HG03196 (cell line): Measurements from ENCODE around the gene FMN2.

ENCODE experiments used
- ATAC-seq: cut with Tn5 transposase; IDR thresholded peaks from one replicate; pipeline ENCODE4 v1.9.1; 2021; ENCODE audit not compliant: unreplicated experiment

The FMN2 gene

GRCh38 chr1:240478536-240478935 is 386.9 kb downstream of the FMN2 start:
- ATAC-seq = no peak

GRCh38 chr1:240484804-240485443 is 393.2 kb downstream of the FMN2 start:
- ATAC-seq = no peak

GRCh38 chr1:240486611-240487010 is 394.9 kb downstream of the FMN2 start:
- no peak for ATAC-seq

- ATAC-seq = no peak
These were observed 395.8 kb downstream of the FMN2 start for GRCh38 chr1:240487493-240487892.

- ATAC-seq = no peak
These were observed 399.5 kb downstream of the FMN2 start for GRCh38 chr1:240491156-240491555.

- no peak for ATAC-seq
These were observed 400.1 kb downstream of the FMN2 start for GRCh38 chr1:240491796-240492195.

GRCh38 chr1:240492832-240493440 is 401.3 kb downstream of the FMN2 start:
- ATAC-seq = no peak

GRCh38 chr1:240495601-240496000 is 403.9 kb downstream of the FMN2 start:
- no peak for ATAC-seq

- ATAC-seq = no peak
These were observed 404.7 kb downstream of the FMN2 start for GRCh38 chr1:240496356-240496755.

- ATAC-seq = no peak
These were observed 405.3 kb downstream of the FMN2 start for GRCh38 chr1:240496941-240497340.

- ATAC-seq = no peak
These were observed 406.2 kb downstream of the FMN2 start for GRCh38 chr1:240497908-240498307.

GRCh38 chr1:240498335-240498734 is 406.7 kb downstream of the FMN2 start:
- ATAC-seq = no peak

- ATAC-seq = no peak
These were observed 407.3 kb downstream of the FMN2 start for GRCh38 chr1:240499012-240499411.

GRCh38 chr1:240500647-240501046 is 409.0 kb downstream of the FMN2 start:
- no peak for ATAC-seq

- ATAC-seq = no peak
These were observed 409.4 kb downstream of the FMN2 start for GRCh38 chr1:240501115-240501514.

- no peak for ATAC-seq
These were observed 411.4 kb downstream of the FMN2 start for GRCh38 chr1:240503036-240503435.

GRCh38 chr1:240503558-240503957 is 411.9 kb downstream of the FMN2 start:
- ATAC-seq = no peak

- no peak for ATAC-seq
These were observed 414.5 kb downstream of the FMN2 start for GRCh38 chr1:240506176-240506575.

GRCh38 chr1:240508201-240508600 is 416.5 kb downstream of the FMN2 start:
- ATAC-seq = no peak

- no peak for ATAC-seq
These were observed 417.3 kb downstream of the FMN2 start for GRCh38 chr1:240508950-240509349.

- ATAC-seq = no peak
These were observed 420.1 kb downstream of the FMN2 start for GRCh38 chr1:240511789-240512188.

GRCh38 chr1:240515505-240515904 is 423.8 kb downstream of the FMN2 start:
- ATAC-seq = no peak

GRCh38 chr1:240516069-240516468 is 424.4 kb downstream of the FMN2 start:
- ATAC-seq = no peak
